Fibroblast of peridontal ligament (primary cell): ENCODE data around the gene TRHDE.
"Not testable (repeated sequence)": the region's sequence is repeated elsewhere in the genome, so short reads cannot be mapped to it uniquely, and the experiment has no call there.

Experiments used
- DNase-seq: peaks from one replicate; pipeline ENCODE4 v3.0.0-alpha.2; 2010; ENCODE audit errors: extremely low read depth

TRHDE gene

DNA sequence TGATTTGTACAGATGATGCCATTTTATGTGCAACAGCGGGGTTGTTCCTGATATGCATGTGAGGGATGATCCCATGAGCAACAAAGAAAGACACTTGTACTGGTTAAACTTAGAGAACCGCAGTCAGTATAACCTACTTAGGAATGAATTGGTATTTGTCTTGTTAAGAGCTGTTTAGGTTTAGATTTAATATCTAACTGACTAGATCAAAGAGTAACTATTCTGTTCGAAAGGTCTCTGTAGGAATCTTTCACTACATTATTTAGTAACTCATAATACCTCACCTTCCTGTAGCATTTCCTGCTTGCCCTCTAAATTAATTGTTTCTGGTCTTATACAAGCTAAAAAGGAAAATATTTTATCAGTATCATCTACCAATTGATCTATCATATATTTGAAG is 350.4 kb downstream of the TRHDE start:
- no peak for DNase-seq

DNA sequence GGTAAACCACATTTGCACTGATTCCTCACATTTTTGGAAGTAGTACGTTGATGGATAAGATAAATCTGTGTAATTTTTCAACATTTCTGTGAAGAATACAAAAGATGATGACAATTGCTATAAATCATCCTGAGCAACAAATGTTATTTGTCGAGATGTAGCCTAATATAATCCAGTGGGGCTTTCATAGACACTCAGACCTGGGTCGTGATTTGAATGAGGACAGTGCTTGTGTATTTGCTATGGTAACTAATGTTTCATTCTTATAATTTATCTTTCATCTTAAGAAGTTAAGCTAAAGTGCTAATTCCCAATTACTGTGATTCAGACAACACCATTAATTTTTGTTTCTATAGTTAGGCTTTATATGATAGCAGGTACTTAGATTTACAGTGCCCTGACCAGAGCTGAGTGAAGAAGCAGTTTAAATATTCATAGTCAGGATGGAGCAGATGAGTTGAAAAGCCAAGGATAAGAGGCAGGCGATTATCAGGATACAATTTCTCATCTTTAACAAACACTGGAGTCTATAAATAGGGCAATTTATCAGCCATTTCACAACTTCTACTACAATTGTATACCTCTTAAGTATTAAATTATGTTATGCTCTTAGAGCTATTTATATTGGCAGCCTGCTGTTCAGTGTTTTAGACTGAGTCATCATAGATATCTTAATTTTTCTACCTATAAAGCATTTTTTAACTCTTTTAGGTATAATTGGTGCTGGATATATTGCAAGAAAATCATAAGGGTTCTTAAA is 359.9 kb downstream of the TRHDE start:
- no peak for DNase-seq

DNA sequence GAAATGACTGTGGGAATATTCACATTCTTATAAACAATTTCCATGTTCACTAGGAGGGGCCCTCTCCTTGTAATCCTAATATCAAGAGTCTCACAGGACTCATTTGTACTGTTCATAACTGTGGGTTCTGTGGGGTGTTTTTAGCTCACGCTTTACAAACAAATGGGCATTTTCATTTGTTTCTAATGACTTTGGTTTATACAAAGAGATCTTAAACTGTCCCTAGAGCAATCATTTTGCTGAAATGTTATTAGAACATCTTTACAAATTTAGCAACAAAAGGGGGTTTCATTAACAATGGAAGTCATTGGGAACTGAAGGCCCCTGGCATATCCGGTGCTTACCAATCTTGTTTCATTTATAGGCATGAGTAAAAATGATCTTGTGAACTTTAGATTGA is 370.5 kb downstream of the TRHDE start:
- DNase-seq = no peak

DNA sequence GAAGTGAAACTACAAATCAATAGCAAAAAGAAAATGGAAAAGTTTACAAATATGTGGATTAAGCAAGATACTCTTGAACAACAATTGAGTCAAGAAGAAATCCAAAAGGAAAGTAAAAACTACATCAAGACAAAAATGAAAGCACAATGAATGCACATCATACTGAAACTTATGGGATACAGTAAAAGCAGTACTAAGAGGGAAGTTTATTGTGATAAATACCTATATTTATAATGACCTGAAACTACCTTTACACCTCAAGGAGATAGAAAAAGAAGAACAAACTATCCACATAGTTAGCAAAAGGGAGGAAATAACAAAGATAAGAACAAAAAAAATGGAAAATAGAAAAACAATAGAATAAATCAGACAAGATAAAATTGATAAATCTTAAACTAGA is 375.0 kb downstream of the TRHDE start:
- DNase-seq = no peak

DNA sequence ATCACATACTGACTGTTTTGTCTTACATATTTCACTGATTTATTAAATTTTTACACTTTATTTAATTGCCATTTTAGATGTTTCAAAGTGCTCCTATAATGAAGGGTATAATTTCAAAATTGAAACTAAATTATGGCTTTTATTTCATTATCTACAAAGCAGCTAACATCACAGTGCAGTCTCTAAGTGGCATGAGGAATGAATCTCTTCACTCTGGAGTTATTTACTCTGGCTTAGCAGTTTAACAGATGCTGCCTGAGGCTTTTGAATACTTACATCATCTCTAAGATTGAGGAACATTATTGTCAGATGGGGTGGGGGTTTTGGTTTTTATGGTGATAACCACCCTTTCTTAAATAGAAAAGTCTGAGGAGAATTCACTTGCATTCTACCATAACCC is 386.4 kb downstream of the TRHDE start:
- no peak for DNase-seq

DNA sequence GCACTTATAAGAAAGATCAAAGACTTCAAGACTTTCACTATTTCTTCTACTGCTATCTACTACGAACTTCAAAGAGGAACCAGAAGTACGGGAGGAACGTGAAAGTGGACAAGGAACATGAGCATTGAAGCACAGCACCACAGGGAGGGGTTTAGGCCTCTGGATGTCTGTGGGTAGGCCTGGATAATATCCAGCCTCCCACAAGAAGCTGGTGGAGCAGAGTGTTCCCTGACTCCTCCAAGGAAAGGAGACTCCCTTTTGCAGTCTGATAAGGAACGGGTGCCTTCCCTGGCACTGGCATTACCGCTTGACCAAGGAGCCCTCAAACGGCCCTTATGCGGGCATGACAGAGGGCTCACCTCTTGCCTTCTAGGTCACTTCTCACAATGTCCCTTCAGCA is 388.0 kb downstream of the TRHDE start:
- not testable (repeated sequence) for DNase-seq

DNA sequence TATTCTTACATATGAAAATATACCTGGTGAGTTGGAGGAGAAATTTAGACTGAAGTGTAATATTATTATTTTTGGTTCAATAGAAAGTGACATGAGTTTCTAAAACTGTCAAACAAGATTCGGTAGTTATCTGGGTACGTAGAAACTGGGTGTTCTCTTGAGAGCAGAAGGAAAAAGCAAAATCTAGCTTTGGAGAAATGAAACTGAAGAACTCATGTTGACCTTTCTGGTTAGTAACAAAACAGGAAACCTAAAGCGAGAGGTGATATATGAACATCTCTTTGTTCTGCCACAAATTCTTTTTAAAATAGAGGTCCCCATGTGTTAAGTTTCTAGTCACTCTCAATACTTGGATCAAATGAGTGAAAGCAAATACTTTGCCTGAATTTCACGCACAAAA is 401.7 kb downstream of the TRHDE start:
- DNase-seq = no peak

DNA sequence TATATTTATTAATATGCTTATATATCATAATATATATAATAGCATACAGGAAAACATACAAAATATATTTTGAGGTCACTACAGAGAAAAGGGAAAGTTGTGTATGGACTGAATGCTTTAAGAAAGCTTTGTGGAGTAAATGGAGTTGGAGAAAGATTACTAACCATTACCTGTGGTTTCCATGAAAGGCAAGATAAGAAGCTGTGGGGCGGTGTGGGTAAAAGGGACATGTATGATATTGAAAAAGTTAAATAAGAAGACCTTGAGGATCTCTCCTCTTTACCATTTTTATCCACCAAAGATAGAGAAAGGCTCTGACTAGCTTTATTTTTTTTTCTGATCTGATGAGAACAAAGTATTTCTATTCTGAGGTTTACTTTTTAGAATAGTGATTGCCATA is 404.4 kb downstream of the TRHDE start:
- no peak for DNase-seq

DNA sequence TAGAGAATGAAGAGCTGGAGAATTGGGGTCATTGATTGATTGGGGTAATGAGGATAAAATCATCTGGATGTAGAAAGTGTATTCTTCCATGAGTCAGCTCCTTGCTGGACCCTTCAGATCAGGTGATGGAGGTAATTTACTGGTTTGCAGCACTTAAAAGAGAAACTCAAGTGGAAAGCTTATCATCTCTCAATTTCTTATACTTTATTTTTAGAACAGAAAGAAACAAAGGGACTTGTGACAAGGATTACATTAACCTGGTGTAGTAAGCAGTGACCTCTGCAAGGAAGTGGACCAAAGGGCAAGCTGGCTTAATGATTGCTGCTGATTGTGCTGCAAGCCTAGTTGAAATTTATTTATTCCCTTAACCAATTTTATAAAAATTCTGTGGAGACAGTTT is 405.0 kb downstream of the TRHDE start:
- no peak for DNase-seq

DNA sequence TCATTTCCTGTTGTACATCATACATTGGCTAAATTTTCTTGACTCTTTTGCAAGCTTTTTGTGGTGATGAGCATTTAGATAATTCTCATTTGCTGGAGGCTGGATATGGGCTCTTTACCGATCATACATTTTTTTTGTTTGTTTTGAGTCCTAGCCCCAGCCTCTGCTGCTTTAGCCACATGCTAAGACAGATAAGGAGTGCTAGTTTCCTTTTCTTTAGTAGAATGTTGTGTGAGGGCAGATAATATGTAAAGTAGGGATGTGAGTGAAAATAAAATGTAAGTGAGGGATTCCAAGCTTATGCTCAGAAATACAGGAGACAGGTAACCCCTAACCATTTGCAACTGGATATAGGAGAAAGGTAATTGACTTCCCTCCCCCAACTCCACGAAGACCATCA is 405.7 kb downstream of the TRHDE start:
- no peak for DNase-seq

DNA sequence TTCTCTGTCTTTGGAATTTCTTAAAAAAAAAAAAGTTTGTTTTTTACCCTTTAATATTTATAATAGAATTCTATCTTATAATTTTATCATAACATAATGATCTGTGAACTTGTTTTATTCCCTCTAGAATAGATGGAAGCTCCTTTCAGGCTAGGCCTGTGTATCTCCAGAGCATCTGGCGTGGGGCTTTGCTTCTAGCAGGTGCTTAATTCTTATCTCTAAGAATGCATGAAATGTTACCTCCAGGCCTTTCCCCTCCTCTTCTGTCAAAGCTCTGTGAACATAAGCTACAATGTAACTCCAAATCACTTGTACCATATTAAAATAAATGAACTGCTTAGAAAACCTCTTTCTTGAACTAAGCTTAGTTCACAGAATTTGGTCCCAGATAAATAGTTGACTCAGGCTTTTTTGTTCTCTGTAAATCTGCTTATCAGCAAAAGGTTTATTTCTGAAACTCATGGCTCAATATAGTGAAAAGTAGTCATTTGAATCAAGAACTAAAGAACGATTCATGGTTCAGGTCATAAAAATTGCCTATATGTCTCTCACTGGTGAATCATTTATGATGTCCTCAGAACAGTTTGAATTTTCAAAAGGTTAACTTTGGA is 407.1 kb downstream of the TRHDE start:
- no peak for DNase-seq

DNA sequence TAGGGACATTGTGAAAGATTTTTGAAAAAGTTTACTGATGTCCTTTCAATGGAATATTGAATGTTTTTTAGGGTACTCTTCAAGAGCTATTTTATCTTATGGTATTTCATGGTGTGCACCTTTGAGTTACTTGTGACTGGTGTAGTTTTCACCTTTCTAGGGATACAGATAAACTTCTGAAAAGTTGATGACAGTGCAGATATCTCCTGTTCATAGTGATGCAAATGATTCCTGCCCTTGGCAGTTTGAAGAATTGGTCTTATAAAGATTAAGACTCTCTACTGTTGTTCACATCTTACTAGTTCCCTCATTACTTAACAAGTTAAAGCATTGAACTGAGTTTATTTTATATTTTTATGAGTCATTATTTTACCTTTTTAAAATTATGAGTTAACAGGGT is 408.9 kb downstream of the TRHDE start:
- DNase-seq = no peak

DNA sequence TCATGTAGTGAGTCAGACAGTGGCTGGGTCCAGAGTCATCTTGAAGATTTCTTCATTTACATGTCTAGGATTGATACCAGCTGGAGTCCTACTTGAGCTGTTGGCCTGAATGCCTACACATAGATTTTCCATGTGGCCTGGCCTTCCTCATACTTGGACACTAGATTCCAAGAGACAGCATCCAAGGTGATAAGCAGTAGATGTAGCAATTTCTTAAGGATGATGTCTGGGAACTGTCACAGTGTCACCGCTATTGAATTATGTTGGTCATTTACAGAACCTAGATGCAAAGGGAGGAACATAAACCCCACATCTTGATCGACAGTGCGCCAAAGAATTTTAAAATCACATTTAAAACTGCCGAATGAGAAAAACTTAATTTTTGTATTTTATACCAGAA is 412.3 kb downstream of the TRHDE start:
- no peak for DNase-seq

DNA sequence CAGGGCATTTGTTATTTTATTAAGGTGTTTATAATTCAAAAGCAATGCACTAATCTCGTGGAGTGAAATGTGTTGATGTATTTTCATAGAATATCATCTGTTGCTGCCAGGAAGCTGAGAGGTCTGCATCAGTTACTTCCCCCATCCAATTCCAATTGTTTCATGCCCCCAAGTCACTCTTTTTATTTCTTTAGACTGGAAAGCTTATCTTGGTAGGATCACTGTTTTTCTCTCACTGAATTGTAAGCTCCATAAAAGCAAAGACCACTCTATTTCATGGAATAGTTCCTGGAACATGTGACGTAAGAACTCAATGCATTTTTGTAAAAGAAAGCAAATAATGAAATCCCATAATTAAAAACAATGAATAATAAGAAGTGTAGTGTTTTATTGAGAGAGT is 420.2 kb downstream of the TRHDE start:
- no peak for DNase-seq

DNA sequence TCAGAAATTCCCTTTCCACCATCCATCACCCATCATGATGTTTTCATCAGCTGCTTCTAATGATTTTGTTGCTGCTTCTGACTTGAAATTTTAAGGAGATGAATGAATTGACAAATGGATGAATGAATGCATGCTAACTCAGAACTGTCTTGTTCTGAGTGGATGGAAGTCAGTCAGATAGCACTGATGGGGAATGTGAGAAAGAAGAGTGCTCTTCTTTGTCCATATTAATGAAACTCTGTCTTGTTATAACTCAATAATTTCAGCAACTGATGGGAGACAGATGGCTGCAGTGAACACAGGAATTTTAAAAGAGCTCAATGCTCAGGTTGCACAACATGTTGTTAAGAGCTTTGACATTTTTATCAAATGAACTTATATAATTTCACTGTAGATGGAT is 422.0 kb downstream of the TRHDE start:
- DNase-seq = no peak

DNA sequence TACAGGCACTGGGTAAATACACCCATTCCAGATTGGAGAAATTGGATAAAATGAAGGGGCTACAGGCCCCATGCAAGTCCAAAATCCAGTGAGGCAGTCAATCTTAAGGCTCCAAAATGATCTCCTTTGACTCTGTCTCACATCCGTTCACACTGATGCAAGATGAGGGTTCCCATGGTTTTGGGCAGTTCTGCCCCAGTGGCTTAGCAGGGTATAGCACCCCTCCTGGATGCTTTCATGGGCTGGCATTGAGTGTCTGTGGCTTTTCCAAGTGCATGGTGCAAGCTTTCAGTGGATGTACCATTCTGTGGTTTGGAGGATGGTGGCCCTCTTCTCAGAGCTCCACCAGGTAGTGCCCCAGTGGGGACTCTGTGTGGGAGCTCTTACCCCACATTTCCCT is 427.2 kb downstream of the TRHDE start:
- no peak for DNase-seq

DNA sequence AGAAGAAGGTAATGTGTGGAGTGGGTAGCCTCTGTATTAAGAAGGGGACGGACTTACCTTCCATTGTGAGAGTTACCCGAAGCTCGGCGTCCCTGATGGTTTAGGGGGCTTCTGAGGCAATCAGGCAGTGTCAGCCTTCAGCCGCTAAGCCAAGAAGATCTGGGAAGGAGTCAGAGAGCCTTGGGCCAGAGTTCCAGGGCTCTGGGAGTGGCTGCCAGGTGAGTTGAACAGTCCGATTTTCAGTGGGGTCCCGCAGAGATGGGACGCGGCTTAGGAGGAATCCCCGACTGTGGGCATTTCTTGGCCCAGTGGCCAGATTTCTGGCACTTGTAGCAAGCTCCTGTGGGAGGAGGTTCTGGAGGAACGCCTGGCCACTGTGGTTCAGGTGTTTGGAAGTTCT is 439.9 kb downstream of the TRHDE start:
- DNase-seq = not testable (repeated sequence)

DNA sequence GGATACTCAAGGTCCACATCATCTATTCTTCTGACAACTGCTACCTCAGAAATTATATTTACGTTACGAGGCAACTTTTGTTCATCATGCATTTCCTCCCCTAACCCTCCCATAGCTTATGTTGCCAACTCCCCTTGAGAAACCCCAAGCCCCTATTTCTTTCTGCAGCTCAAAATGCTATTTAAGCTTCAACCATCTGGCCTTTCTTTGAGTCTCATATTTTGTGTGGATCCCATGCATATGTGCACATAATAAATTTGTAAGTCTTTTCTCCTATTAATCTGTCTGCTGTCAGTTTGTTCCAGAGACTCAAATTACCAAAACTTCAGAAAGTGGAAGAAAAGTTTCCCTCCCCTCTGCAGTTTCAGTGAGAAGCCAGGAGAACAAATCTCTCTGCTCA is 444.1 kb downstream of the TRHDE start:
- no peak for DNase-seq

DNA sequence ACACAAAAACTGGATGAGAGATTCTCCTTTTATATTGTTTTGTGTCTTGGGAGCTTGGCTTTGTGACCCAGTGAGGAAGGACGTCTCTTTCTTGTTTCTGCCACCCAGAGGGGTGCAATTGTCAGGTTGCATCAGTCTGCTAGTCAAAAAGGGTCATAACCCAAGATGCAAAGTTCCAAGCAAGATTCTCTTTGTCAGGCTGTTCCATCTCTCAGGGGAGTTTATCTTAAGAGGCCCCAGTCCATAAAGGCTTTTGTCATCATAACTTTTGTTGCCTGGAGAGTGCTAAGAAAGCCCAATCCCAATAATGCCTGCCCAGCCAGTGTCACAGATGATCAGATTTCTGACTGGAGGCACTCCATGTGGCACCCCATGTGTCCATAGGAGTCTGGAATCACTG is 444.9 kb downstream of the TRHDE start:
- DNase-seq = no peak
